ENCODE measurements around the gene TEKT2. TPM values are rescaled to one million over a fixed set of nuclear protein-coding genes. Genes with fewer than 3 reads are reported as not detected.

TEKT2 gene
- polyA plus RNA-seq, 2 of the 4 experiments (the other 2 are of a cell fraction): 0.08 TPM; not detected in 1

GRCh38 chr1:36076979-36077573 lies 6.8 kb upstream of the TEKT2 start (continued):
- TF ChIP-seq REST (IDR thresholded peaks at IDR 0.05): no peak
- TF ChIP-seq USF2 (IDR thresholded peaks at IDR 0.05): no peak
- TF ChIP-seq CHD2 (IDR thresholded peaks at IDR 0.05; ENCODE audit: low read length, partially characterized antibody): no peak
- no peak for TF ChIP-seq CHD4 (IDR thresholded peaks at IDR 0.05; ENCODE audit: borderline replicate concordance)

DNA sequence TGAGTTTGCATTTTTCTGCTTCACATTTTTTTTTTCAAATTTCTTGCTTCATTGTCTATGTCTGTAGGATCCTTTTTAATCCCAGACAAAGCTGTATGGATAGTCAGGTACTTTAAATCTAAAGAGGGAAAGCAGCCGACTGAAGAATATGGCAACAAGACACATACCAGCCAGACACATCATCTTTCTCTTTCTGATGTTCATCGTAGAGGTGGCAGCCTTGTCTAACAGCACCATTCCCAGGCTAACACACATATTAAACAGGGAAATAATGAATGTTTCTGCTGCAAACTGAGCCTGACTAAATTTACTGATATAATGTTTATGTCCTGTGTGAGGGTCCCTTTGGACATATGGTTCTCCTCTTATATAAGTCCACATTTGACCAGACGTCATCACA lies 3.7 kb upstream of the TEKT2 start:
- no peak overlapping the region for H3K27ac ChIP-seq
- no peak overlapping the region for H3K4me2 ChIP-seq
- no peaks in the 10 kb centered on the region for H3K4me1 ChIP-seq
- TF ChIP-seq ZFP36 (IDR thresholded peaks at IDR 0.05; ENCODE audit: borderline replicate concordance, partially characterized antibody) (no peak), PHF8 (IDR thresholded peaks at IDR 0.05; ENCODE audit: borderline replicate concordance, low read depth) (no peak), MAZ (IDR thresholded peaks at IDR 0.05; ENCODE audit: borderline replicate concordance, low read depth, low read length) (no peak), SMC3 (IDR thresholded peaks at IDR 0.05) (no peak), RNF2 (IDR thresholded peaks at IDR 0.05; ENCODE audit: borderline replicate concordance, low read depth) (no peak), FOSB (CRISPR knock-in tag; IDR thresholded peaks at IDR 0.05) (no peak)
- TF ChIP-seq, protein P1, sequence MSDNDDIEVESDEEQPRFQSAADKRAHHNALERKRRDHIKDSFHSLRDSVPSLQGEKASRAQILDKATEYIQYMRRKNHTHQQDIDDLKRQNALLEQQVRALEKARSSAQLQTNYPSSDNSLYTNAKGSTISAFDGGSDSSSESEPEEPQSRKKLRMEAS (IDR thresholded peaks at IDR 0.05): no peak
- ChIA-PET CTCF (no interaction called here), POLR2A (no interaction called here)
- ATAC-seq: no peak
- WGBS (ENCODE audit: missing lambda C conversion rate): 51% methylated on average over 3 of the region's 3 CpGs
- no peaks in the 10 kb centered on the region for H3K9me3 ChIP-seq
- DNase-seq (ENCODE audit: low read depth in 1 of 2, low spot score in 1 of 2): no peak
- FAIRE-seq: no peak
- H3K4me3 ChIP-seq: no peak overlapping the region

DNA sequence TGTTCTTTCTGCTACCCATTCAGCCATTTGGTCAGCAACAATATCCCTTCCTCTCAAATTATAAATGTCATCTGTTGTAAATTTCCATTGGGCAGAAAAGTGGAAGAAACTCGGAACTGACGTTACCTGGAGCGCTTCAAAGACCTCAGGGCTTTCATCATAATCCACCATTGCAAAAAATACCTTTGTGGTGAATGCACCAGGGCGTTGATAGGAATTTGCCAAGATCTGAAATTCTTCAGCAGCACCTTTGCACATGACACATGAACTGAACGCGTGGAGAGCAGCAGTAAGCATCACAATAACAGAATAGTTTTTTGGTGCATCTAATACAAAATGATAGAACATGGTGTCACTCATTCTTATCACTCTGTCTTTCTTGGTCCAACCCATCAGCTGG lies 3.1 kb upstream of the TEKT2 start:
- no peaks in the 10 kb centered on the region for H3K9me3 ChIP-seq
- ATAC-seq (no peak), DNase-seq (ENCODE audit: low read depth in 1 of 2, low spot score in 1 of 2) (no peak), FAIRE-seq (no peak)
- no peaks in the 10 kb centered on the region for H3K4me1 ChIP-seq
- POLR2A ChIA-PET: no interaction called here
- H3K27ac ChIP-seq: no peak overlapping the region
- WGBS (ENCODE audit: missing lambda C conversion rate): 65% methylated on average over 6 of the region's 6 CpGs
- TF ChIP-seq ZSCAN20 (CRISPR knock-in tag; IDR thresholded peaks at IDR 0.05): no peak
- no peak for TF ChIP-seq MYC (IDR thresholded peaks at IDR 0.05; ENCODE audit: borderline replicate concordance, low read length)
- TF ChIP-seq EHF (CRISPR knock-in tag; IDR thresholded peaks at IDR 0.05): no peak
- no peak for TF ChIP-seq BHLHE40 (IDR thresholded peaks at IDR 0.05; ENCODE audit: low read depth, low read length)
- TF ChIP-seq, protein P2, sequence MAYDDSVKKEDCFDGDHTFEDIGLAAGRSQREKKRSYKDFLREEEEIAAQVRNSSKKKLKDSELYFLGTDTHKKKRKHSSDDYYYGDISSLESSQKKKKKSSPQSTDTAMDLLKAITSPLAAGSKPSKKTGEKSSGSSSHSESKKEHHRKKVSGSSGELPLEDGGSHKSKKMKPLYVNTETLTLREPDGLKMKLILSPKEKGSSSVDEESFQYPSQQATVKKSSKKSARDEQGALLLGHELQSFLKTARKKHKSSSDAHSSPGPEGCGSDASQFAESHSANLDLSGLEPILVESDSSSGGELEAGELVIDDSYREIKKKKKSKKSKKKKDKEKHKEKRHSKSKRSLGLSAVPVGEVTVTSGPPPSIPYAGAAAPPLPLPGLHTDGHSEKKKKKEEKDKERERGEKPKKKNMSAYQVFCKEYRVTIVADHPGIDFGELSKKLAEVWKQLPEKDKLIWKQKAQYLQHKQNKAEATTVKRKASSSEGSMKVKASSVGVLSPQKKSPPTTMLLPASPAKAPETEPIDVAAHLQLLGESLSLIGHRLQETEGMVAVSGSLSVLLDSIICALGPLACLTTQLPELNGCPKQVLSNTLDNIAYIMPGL (CRISPR knock-in tag; IDR thresholded peaks at IDR 0.05; ENCODE audit: borderline replicate concordance): no peak
- TF ChIP-seq NPAS2 (CRISPR knock-in tag; IDR thresholded peaks at IDR 0.05; ENCODE audit: borderline replicate concordance): no peak
- TF ChIP-seq HOXB5 (CRISPR knock-in tag; IDR thresholded peaks at IDR 0.05): no peak
- no peak for TF ChIP-seq NFE2L2 (conservative IDR thresholded peaks at IDR 0.05; ENCODE audit: low read length)
- no peak for TF ChIP-seq BCL3 (IDR thresholded peaks at IDR 0.05)
- TF ChIP-seq SMC3 (IDR thresholded peaks at IDR 0.05): no peak
- no peak for TF ChIP-seq HOXA7 (CRISPR knock-in tag; IDR thresholded peaks at IDR 0.05)
- TF ChIP-seq, protein P3, sequence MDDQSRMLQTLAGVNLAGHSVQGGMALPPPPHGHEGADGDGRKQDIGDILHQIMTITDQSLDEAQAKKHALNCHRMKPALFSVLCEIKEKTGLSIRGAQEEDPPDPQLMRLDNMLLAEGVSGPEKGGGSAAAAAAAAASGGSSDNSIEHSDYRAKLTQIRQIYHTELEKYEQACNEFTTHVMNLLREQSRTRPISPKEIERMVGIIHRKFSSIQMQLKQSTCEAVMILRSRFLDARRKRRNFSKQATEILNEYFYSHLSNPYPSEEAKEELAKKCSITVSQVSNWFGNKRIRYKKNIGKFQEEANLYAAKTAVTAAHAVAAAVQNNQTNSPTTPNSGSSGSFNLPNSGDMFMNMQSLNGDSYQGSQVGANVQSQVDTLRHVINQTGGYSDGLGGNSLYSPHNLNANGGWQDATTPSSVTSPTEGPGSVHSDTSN (IDR thresholded peaks at IDR 0.05): no peak
- TF ChIP-seq TFCP2L1 (CRISPR knock-in tag; IDR thresholded peaks at IDR 0.05): no peak
- no peak for TF ChIP-seq NR3C1 (IDR thresholded peaks at IDR 0.05)
- TF ChIP-seq TP53 (CRISPR knock-in tag; IDR thresholded peaks at IDR 0.05): no peak
- TF ChIP-seq CBX2 (IDR thresholded peaks at IDR 0.05; ENCODE audit: borderline replicate concordance, low read depth): no peak
- CTCF ChIA-PET: no interaction called here
- no peak overlapping the region for H3K4me2 ChIP-seq
- H3K4me3 ChIP-seq: no peak overlapping the region
